ENCODE results near the gene CRYBG1. TPM values are rescaled to one million over a fixed set of nuclear protein-coding genes. Genes with fewer than 3 reads are reported as not detected.

CRYBG1 gene
- total RNA-seq, 4 donors from 2014 or later, result 54.5 to 66.4 (median 59.8) TPM

- H3K9me3 ChIP-seq, result no peaks in the 10 kb centered on the region
- TF ChIP-seq POLR2A (IDR thresholded peaks at IDR 0.05) (no peak), CTCF (IDR thresholded peaks at IDR 0.05) (no peak)
- H3K27ac ChIP-seq, result no peak overlapping the region
- no peak overlapping the region for H3K4me3 ChIP-seq
- DNase-seq, result no peak
- H3K4me1 ChIP-seq, result no peaks in the 10 kb centered on the region
- no peaks in the 10 kb centered on the region for H3K36me3 ChIP-seq
- no peaks in the 10 kb centered on the region for H3K27me3 ChIP-seq
Observed at GRCh38 chr6:106417572-106418147, 57.1 kb downstream of the CRYBG1 start.

GRCh38 chr6:106419900-106420613 is 59.5 kb downstream of the CRYBG1 start:
- H3K27ac ChIP-seq, result no peak overlapping the region
- H3K9me3 ChIP-seq, result no peaks in the 10 kb centered on the region
- no peaks in the 10 kb centered on the region for H3K4me1 ChIP-seq
- no peak for DNase-seq
- H3K27me3 ChIP-seq, result no peaks in the 10 kb centered on the region
- H3K36me3 ChIP-seq, result no peaks in the 10 kb centered on the region
- TF ChIP-seq CTCF (IDR thresholded peaks at IDR 0.05) (no peak), POLR2A (IDR thresholded peaks at IDR 0.05) (no peak)
- H3K4me3 ChIP-seq, result no peak overlapping the region

GRCh38 chr6:106421496-106421895 is 61.0 kb downstream of the CRYBG1 start:
- Histone ChIP-seq H3K9me3 (no peaks in the 10 kb centered on the region), H3K27ac (no peak overlapping the region), H3K4me1 (no peaks in the 10 kb centered on the region), H3K27me3 (no peaks in the 10 kb centered on the region), H3K4me3 (no peak overlapping the region), H3K36me3 (no peaks in the 10 kb centered on the region)
- DNase-seq, result no peak
- no peak for TF ChIP-seq POLR2A (IDR thresholded peaks at IDR 0.05)
- TF ChIP-seq CTCF (IDR thresholded peaks at IDR 0.05), result no peak

- no peak for DNase-seq
- H3K27ac ChIP-seq, result no peak overlapping the region
- no peak overlapping the region for H3K4me3 ChIP-seq
- TF ChIP-seq POLR2A (IDR thresholded peaks at IDR 0.05) (no peak), CTCF (IDR thresholded peaks at IDR 0.05) (no peak)
- no peaks in the 10 kb centered on the region for H3K36me3 ChIP-seq
- no peaks in the 10 kb centered on the region for H3K9me3 ChIP-seq
- H3K4me1 ChIP-seq, result no peaks in the 10 kb centered on the region
- H3K27me3 ChIP-seq, result no peaks in the 10 kb centered on the region
Observed at GRCh38 chr6:106422534-106422933, 62.0 kb downstream of the CRYBG1 start.

- no peak overlapping the region for H3K27ac ChIP-seq
- no peak overlapping the region for H3K4me3 ChIP-seq
Observed at GRCh38 chr6:106425382-106425781, 64.9 kb downstream of the CRYBG1 start.

More at GRCh38 chr6:106425382-106425781, 64.9 kb downstream of the CRYBG1 start:
- no peak for DNase-seq
- Histone ChIP-seq H3K4me1 (no peaks in the 10 kb centered on the region), H3K9me3 (no peaks in the 10 kb centered on the region), H3K36me3 (no peaks in the 10 kb centered on the region), H3K27me3 (no peaks in the 10 kb centered on the region)
- TF ChIP-seq POLR2A (IDR thresholded peaks at IDR 0.05) (no peak), CTCF (IDR thresholded peaks at IDR 0.05) (no peak)
